Ectodermal cell (in vitro differentiated cells): ENCODE data around the gene ZMIZ1.

Experiments used
- H3K27ac ChIP-seq: 2 replicates; pipeline ENCODE4 v1.7.0; 2013; ENCODE audit warnings: mild to moderate bottlenecking, low read depth, low read length; ENCODE audit not compliant: insufficient read depth, poor library complexity, severe bottlenecking
- H3K27me3 ChIP-seq: 2 replicates; pipeline ENCODE4 v1.7.0; 2013; ENCODE audit warnings: mild to moderate bottlenecking, low read length; ENCODE audit not compliant: insufficient read depth, control insufficient read depth, poor library complexity, severe bottlenecking
- H3K36me3 ChIP-seq: one replicate; pipeline ENCODE4 v1.7.0; 2013; ENCODE audit warnings: low read length; ENCODE audit not compliant: control insufficient read depth, insufficient read depth
- H3K4me1 ChIP-seq: one replicate; pipeline ENCODE4 v1.7.0; 2013; ENCODE audit warnings: low read length; ENCODE audit not compliant: control insufficient read depth, insufficient read depth
- H3K4me3 ChIP-seq: 2 replicates; pipeline ENCODE4 v1.7.0; 2013; ENCODE audit warnings: low read depth, low read length, control low read depth; ENCODE audit not compliant: insufficient read depth
- H3K9me3 ChIP-seq: 2 replicates; pipeline ENCODE4 v1.7.0; 2013; ENCODE audit warnings: mild to moderate bottlenecking, low read length, moderate library complexity; ENCODE audit not compliant: control insufficient read depth
- WGBS, 2 experiments: methylation state at CpG; one replicate each; pipeline ENCODE4 v1.1.7; 2013; ENCODE audit warnings: missing lambda C conversion rate in 2 of 2; 5-methylcytosine and 5-hydroxymethylcytosine counted together

Gene ZMIZ1

GRCh38 chr10:79066411-79067240 lies 2.1 kb upstream of the ZMIZ1 start:
- Histone ChIP-seq H3K4me3 (peak overlapping the region; percentile 31), H3K9me3 (no peaks in the 10 kb centered on the region), H3K36me3 (no peaks in the 10 kb centered on the region), H3K27ac (no peak overlapping the region), H3K27me3 (peaks cover 11% of the 10 kb centered on the region), H3K4me1 (peaks cover 8% of the 10 kb centered on the region)
- WGBS, 2 experiments, result 12 to 14% methylated on average over 32 to 33 of the region's 37 CpGs

- H3K4me1 ChIP-seq, result peaks cover 11% of the 10 kb centered on the region
- no peak overlapping the region for H3K27ac ChIP-seq
- H3K27me3 ChIP-seq, result peaks cover 11% of the 10 kb centered on the region
- H3K9me3 ChIP-seq, result no peaks in the 10 kb centered on the region
- 1% methylated on average over 79 to 80 of the region's 81 CpGs for WGBS, 2 experiments
- peak overlapping the region; percentile 90 for H3K4me3 ChIP-seq
- no peaks in the 10 kb centered on the region for H3K36me3 ChIP-seq
Measured at GRCh38 chr10:79067241-79068202, 1.2 kb upstream of the ZMIZ1 start.

- no peaks in the 10 kb centered on the region for H3K36me3 ChIP-seq
- no peaks in the 10 kb centered on the region for H3K9me3 ChIP-seq
- H3K27me3 ChIP-seq, result peaks cover 11% of the 10 kb centered on the region
- peaks cover 18% of the 10 kb centered on the region for H3K4me1 ChIP-seq
- WGBS, 2 experiments, result 1% methylated on average over 17 of the region's 17 CpGs
- no peak overlapping the region for H3K27ac ChIP-seq
- H3K4me3 ChIP-seq, result peak overlapping the region; percentile 90
Measured at GRCh38 chr10:79068203-79068561, 584 bp upstream of the ZMIZ1 start.

GRCh38 chr10:79069325-79070080 lies 737 bp downstream of the ZMIZ1 start:
- Histone ChIP-seq H3K4me1 (peaks cover 23% of the 10 kb centered on the region), H3K4me3 (peak overlapping the region; percentile 90), H3K9me3 (no peaks in the 10 kb centered on the region), H3K27me3 (peaks cover 11% of the 10 kb centered on the region), H3K27ac (peak overlapping the region; percentile 86), H3K36me3 (no peaks in the 10 kb centered on the region)
- 0 to 1% methylated on average over 73 to 75 of the region's 77 CpGs for WGBS, 2 experiments

GRCh38 chr10:79070081-79070605 lies 1.4 kb downstream of the ZMIZ1 start:
- Histone ChIP-seq H3K36me3 (no peaks in the 10 kb centered on the region), H3K4me1 (peaks cover 29% of the 10 kb centered on the region), H3K27ac (peak overlapping the region; percentile 60), H3K9me3 (no peaks in the 10 kb centered on the region), H3K27me3 (peaks cover 11% of the 10 kb centered on the region), H3K4me3 (peak overlapping the region; percentile 90)
- 0% methylated on average over 53 to 55 of the region's 55 CpGs for WGBS, 2 experiments

- Histone ChIP-seq H3K4me3 (peak overlapping the region; percentile 90), H3K27ac (peak overlapping the region; percentile 77)
Measured at GRCh38 chr10:79070606-79071395, 2.0 kb downstream of the ZMIZ1 start.

GRCh38 chr10:79071396-79071923 lies 2.7 kb downstream of the ZMIZ1 start:
- Histone ChIP-seq H3K4me3 (peak overlapping the region; percentile 90), H3K27ac (peak overlapping the region; percentile 31), H3K9me3 (no peaks in the 10 kb centered on the region), H3K36me3 (no peaks in the 10 kb centered on the region), H3K4me1 (peaks cover 39% of the 10 kb centered on the region), H3K27me3 (peaks cover 11% of the 10 kb centered on the region)
- WGBS, 2 experiments, result 2% methylated on average over 17 to 18 of the region's 18 CpGs

More at GRCh38 chr10:79070606-79071395, 2.0 kb downstream of the ZMIZ1 start:
- Histone ChIP-seq H3K4me1 (peaks cover 36% of the 10 kb centered on the region), H3K9me3 (no peaks in the 10 kb centered on the region), H3K27me3 (peaks cover 11% of the 10 kb centered on the region), H3K36me3 (no peaks in the 10 kb centered on the region)
- 0% methylated on average over 32 of the region's 32 CpGs for WGBS, 2 experiments

GRCh38 chr10:79072041-79072441 lies 3.3 kb downstream of the ZMIZ1 start:
- Histone ChIP-seq H3K27ac (no peak overlapping the region), H3K9me3 (no peaks in the 10 kb centered on the region), H3K4me1 (peaks cover 38% of the 10 kb centered on the region), H3K36me3 (no peaks in the 10 kb centered on the region), H3K27me3 (peaks cover 11% of the 10 kb centered on the region), H3K4me3 (no peak overlapping the region)
- WGBS, 2 experiments, result 28 to 39% methylated on average over 8 of the region's 8 CpGs
